GM13977 (cell line): ENCODE data around the gene SOWAHB.

Experiments
- DNase-seq: peaks from one replicate; pipeline ENCODE4 v3.0.0; 2012; ENCODE audit warnings: low spot score
- in situ Hi-C: fragments of 300-500 bp; cut with MboI; formaldehyde crosslinking; loops from one replicate; pipeline ENCODE4 v1.12.0; 2022; ENCODE audit warnings: low sequenced_read_pairs, low pct_unique_long_range_greater_than_20kb, mixed read lengths, inconsistent platforms; ENCODE audit not compliant: unreplicated experiment
- TF ChIP-seq, protein P1 (sequence below): IDR thresholded peaks from 2 replicates; pipeline ENCODE4 v1.5.1; 2012; ENCODE audit warnings: mild to moderate bottlenecking, control low read depth; ENCODE audit not compliant: insufficient read depth; ENCODE audit errors: extremely low read depth, missing control alignments

SOWAHB gene

DNA sequence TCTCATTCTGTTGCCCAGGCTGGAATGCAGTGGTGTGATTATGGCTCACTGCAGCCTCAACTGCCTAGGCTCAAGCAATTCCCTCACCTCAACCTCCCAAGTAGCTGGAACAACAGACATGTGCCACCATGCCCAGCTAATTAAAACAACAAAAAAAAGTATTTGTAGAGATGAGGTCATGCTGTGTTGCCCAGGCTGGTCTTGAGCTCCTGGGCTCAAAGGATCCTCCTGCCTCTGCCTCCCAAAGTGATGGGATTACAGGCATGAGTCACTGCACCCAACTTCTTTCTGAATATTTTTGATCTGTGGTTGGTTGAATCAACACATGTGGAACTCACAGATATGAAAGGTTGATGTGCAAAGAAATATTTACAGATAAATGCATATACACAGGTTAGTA, 33.1 kb upstream of the SOWAHB start:
- in situ Hi-C loops, result no loop called here
- no peak for DNase-seq

DNA sequence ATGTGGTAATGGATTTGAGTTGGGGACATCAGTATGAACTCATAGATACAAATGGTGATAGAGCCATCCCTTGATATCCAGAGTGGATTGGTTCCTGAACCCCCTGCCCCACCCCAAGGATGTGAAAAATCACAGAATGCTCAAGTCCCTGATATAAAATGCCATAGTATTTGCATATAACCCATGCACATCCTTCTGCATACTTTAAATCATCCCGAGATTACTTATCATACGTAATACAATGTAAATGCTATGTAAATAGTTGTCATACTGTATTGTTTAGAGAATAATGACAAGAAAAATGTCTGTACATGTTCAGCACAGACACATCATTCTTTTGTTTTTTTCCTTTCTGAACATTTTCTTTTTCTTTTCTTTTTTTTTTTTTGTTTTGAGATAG, 32.7 kb upstream of the SOWAHB start:
- DNase-seq, result no peak
- in situ Hi-C loops, result no loop called here
- TF ChIP-seq, protein P1, sequence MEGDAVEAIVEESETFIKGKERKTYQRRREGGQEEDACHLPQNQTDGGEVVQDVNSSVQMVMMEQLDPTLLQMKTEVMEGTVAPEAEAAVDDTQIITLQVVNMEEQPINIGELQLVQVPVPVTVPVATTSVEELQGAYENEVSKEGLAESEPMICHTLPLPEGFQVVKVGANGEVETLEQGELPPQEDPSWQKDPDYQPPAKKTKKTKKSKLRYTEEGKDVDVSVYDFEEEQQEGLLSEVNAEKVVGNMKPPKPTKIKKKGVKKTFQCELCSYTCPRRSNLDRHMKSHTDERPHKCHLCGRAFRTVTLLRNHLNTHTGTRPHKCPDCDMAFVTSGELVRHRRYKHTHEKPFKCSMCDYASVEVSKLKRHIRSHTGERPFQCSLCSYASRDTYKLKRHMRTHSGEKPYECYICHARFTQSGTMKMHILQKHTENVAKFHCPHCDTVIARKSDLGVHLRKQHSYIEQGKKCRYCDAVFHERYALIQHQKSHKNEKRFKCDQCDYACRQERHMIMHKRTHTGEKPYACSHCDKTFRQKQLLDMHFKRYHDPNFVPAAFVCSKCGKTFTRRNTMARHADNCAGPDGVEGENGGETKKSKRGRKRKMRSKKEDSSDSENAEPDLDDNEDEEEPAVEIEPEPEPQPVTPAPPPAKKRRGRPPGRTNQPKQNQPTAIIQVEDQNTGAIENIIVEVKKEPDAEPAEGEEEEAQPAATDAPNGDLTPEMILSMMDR, result no peak

More for the DNA sequence above, 33.1 kb upstream of the SOWAHB start:
- TF ChIP-seq, protein P1, result no peak

DNA sequence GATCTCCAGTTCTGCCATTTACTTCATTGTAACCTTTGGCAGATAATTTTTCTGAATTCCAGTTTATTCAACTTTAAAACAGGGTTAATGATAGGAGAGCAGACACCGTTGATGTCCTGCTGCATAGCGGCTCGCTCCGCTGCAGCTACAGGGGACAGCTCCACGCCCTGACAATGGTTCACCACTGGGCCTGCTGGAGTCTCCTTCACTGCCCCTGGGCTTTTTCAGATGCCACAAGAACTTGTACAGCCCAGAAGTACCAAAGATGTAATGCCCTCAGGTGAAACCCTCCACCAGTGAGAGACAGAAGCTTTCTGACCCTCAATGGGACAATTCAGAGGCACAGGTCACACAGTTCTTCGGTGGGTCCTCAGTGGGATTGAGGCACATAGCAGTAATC, 28.9 kb upstream of the SOWAHB start:
- TF ChIP-seq, protein P1, result no peak
- no peak for DNase-seq
- in situ Hi-C loops, result no loop called here

DNA sequence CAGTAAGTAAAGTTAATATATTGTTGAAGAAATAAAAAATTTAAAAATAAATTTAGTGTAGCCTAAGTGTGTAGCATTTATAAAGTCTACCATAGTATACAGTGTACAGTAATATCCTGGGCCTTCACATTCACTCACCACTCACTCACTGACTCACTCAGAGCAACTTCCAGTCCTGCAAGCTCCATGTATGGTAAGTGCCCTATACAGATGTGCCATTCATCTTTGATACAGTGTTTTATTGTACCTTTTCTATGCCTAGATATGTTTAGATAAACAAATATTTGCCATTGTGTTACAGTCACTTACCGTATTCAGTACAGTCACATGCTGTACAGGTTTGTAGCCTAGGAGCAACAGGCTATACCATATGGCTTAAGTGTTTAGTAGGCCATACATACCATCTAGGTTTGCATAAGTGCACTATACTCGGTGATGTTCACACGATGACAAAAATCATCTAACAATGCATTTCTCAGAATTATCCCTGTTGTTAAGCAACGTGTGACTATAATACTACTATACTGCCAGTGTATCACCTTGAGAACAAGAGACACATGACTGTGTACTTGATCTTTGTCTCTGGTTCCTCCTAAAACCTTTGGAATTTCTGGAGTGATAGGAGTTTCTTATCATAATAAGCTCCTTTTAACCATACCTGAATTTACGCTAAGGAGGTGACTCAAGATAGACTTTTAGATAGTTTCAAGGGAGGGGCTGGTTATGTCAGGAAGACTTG, 25.8 kb upstream of the SOWAHB start:
- TF ChIP-seq, protein P1, result no peak
- no peak for DNase-seq
- in situ Hi-C loops, result no loop called here

DNA sequence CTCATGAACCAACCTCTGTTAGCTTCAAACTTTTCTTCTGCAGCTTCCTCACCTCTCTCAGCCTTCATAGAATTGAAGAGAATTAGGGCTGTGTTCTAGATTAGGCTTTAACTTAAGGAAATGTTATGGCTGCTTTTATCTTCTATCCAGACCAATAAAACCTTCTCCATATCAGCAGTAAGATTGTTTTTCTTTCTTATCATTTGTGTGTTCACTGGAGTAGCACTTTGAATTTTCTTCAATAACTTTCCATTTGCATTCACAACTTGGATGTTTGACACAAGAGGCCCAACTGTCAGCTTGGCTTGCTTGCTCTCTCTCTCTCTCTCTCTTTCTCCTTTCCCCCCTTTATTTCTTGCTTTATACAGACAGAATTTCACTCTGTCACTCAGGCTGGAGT, 22.8 kb upstream of the SOWAHB start:
- in situ Hi-C loops, result no loop called here
- DNase-seq, result no peak

DNA sequence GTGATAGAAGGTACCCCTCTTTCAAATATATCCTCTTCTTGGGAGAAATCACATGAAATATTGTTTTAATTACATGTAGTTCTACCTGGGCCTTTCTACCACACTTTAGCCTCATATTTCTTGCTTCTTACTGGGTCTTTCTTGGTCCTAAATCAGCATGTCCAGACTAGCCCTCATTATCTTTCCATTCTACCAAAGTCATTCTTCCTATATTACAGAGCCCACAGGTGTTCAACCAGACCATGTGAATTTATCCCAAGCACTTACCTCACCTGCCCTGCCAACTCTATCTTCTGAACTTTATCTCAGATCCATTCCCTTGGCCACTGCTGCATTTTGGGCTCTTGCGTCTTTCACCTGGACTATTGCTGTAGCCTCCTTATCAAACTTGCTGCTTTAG, 11.8 kb upstream of the SOWAHB start:
- DNase-seq, result no peak
- TF ChIP-seq, protein P1, result no peak
- in situ Hi-C loops, result no loop called here

More for the DNA sequence above, 22.8 kb upstream of the SOWAHB start:
- TF ChIP-seq, protein P1, result no peak

DNA sequence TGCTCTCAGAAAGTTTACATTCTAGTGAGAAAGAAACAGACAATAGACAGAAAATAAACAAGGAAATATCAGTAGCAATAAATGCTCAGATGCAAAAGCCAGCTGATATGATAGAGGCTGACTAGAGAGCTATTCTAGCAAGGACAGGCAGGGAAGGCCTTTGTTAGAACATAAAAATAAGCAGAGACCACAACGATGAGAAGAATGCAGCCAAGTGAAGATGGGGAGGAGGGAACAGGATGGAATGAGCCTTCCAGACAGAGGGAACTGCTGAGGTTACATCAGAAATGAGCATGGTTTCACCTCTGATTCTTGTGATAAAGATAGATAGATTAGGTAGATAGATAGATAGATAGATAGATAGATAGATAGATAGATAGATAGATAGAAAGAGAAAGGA, 7.6 kb upstream of the SOWAHB start:
- in situ Hi-C loops, result no loop called here
- TF ChIP-seq, protein P1, result no peak
- no peak for DNase-seq
